NCI-H1417 treated with DMSO at 0.1 percent for 48 hours (cell line): ENCODE measurements around the gene TCF12.
A peak's percentile ranks its signal among the peaks of the same experiment; 100 is the strongest.
"Not testable (repeated sequence)": the region's sequence is repeated elsewhere in the genome, so short reads cannot be mapped to it uniquely, and the experiment has no call there.

Experiments used
- DNase-seq: peaks from one replicate; lab custom pipeline; 2025; lab: John Stamatoyannopoulos, UW

Gene TCF12

DNA sequence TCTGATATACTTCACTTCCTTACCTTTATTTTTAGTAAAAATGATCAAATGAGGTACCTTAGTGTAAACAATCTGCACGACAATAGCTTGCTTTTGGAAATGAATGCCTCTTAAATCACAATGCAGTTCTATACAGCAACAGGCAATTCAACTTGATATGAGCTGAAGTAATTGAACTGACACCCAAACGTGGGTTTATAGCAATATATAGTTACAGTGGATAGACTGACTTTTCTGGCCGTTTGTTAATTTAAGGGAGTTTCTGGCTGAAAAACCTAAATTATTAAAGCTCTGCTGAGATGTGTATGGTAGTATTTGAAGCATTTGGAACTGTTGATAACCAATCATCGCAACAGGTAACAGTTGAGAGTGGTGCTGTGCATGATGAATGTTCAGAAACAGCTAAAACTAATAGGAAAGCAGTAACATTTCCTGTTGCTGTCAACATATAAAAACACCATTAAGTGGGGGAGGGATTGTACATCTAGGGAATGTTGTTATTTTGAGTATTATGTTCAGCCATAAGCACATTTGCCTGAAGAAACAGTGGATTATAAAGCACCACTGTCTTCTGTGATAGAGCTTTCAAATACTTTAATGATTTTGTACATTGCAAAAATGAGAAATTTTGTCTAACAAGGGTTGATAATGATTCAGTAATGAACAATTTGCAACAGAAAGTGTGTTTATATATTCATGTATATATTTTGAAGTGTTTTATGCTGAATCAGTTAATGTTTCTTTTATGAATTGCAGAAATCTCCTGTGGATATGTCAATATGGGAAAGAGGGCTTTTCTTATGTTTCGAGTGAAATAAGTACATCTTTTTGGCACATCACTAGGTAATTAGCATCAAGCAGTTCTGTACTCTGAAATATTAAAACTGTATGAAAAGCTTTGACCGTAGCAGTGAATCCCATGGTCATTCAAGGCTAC lies 176.1 kb downstream of the TCF12 start:
- no peak for DNase-seq

- DNase-seq: no peak
These were observed 177.5 kb downstream of the TCF12 start for GRCh38 chr15:57095896-57096295.

GRCh38 chr15:57097246-57097645 lies 178.8 kb downstream of the TCF12 start:
- no peak for DNase-seq

DNA sequence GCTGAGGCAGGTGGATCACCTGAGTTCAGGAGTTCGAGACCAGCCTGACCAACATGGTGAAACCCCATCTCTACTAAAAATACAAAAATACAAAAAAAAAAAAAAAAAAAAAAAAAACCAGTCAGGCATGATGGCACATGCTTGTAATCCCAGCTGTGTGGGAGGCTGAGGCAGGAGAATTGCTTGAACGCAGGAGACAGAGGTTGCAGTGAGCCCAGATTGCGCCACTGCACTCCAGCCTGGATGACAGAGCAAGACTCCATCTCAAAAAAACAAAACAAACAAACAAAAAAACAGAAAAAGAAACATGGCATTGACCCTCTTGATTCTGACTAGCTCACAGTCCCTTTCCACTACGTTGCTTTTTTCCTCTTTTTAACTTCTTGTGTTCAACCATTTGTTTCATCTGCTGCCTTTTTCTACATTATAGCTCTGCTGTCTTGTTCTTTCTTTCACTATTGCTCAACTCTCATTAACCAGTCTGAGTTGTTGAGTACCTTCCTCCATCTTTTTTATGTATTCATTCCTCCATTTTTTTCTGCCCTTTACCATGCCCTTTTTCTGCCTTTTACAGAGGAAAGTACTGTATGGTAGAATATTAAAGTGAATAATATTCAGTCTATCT lies 179.6 kb downstream of the TCF12 start:
- DNase-seq: not testable (repeated sequence)

GRCh38 chr15:57098896-57099295 lies 180.5 kb downstream of the TCF12 start:
- no peak for DNase-seq

GRCh38 chr15:57100136-57100539 lies 181.7 kb downstream of the TCF12 start:
- no peak for DNase-seq

- no peak for DNase-seq
These were observed 184.4 kb downstream of the TCF12 start for GRCh38 chr15:57102858-57103257.

GRCh38 chr15:57108296-57108695 lies 189.9 kb downstream of the TCF12 start:
- DNase-seq: no peak

- DNase-seq: no peak
These were observed 190.6 kb downstream of the TCF12 start for GRCh38 chr15:57109005-57109404.

- no peak for DNase-seq
These were observed 192.6 kb downstream of the TCF12 start for GRCh38 chr15:57111002-57111401.

- no peak for DNase-seq
These were observed 193.7 kb downstream of the TCF12 start for GRCh38 chr15:57112178-57112577.

- no peak for DNase-seq
These were observed 195.6 kb downstream of the TCF12 start for GRCh38 chr15:57114070-57114469.

DNA sequence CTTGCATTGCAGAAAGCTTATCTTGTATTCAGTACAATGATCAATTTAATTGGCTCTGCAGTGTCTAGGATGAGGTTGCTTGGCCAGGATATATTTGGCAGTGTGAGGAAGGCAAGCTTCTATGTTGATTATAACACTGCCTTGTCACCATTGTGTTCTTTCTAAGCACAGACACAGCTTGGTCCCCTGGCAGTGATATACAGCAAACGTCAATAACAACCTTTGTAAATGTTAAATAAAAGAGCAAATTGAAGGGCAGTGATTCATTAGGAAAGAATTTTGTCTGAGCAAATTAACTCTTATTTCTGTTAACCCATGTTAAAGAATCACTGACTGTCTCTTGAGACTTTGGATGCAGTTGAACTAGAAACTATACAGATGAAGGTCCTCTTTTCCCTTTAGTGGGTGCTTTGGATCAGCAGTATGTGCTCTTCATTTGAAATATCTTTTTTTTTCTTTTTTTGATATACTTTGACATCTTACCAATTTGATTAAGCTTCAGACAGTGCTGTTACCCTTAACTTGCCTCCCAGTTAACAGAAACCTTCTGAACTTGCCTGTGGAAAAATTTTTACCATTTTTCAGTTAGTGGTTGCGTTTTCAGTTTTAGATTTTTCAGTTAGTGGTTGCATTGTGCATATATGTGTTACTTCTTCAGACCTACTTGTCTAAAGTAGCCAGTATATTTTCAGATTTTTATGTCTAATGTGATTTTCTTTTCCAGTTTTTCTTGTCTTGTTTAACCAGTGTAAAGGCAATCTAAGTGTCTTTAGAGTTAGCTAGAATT lies 199.8 kb downstream of the TCF12 start:
- DNase-seq: no peak

- DNase-seq: no peak
These were observed 203.8 kb downstream of the TCF12 start for GRCh38 chr15:57122080-57122840.

GRCh38 chr15:57124036-57124435 lies 205.6 kb downstream of the TCF12 start:
- no peak for DNase-seq

DNA sequence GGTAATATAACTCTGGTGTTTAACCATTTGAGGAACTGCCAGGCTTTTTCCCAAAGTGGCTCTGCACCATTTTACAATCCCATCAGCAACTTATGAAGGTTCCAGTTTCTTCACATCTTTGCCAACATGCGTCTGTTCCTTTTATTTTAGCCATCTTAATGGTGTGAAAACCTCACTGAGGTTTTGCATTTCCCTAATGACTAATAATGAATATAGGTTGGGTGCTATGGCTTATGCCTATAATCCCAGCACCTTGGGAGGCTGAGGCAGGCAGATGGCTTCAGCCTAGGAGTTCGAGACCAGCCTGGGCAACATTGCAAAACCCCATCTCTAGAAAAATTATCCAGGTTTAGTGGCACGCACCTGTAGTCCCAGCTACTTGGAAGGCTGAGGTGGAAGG lies 210.6 kb downstream of the TCF12 start:
- DNase-seq: no peak

DNA sequence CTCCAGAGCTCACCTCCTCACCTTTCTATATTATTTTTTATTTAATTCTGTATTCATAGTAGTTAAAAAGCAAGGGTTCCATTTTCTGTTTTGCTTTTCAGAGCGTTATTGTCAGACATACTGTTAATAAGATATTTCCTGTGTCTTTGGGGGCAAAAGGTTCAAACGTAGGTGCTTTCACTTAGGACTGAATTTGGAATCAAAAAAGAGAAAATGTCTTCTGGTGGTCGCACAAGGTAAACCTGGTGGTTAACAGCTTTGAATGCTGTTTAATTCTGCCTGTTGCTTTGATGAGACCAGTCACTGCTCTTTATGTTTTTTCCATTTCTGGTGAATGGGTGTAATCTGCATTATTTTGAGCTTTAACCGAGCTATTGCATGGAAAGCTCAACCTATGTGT lies 212.5 kb downstream of the TCF12 start:
- no peak for DNase-seq

- DNase-seq: peak; percentile 73
These were observed 214.9 kb downstream of the TCF12 start for GRCh38 chr15:57133127-57133968.

- DNase-seq: no peak
These were observed 215.7 kb downstream of the TCF12 start for GRCh38 chr15:57134071-57134605.

DNA sequence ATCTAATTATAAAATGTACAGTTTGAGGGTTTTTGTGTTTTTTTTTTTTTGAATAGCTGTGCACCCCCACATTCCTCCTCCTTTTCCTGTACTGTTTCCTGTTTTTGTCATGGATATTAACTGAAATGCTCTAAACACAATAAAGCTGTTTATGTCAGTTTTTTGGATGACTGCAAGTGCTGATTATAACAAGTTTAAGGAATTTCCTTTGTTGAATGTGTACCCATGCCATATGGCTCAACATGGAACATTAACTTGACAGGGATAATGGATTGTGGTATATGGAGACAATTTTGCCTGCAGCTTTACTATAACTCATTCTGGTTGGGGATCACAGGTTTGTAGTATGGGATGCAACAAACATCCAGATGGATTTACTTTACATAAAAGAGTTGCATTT lies 216.4 kb downstream of the TCF12 start:
- DNase-seq: no peak

- DNase-seq: no peak
These were observed 217.4 kb downstream of the TCF12 start for GRCh38 chr15:57135800-57136199.
